Mesothelial cell of epicardium (in vitro differentiated cells): ENCODE data around the gene SPG21. TPM values are rescaled to one million over a fixed set of nuclear protein-coding genes. Genes with fewer than 3 reads are reported as not detected.

ENCODE experiments used
- DNase-seq, 2 experiments: peaks; one replicate each; pipeline ENCODE4 v3.0.0; 2021; ENCODE audit warnings: low spot score in 2 of 2; ENCODE audit not compliant: unreplicated experiment in 2 of 2
- H3K27ac Mint-ChIP-seq: 2 replicates; pipeline ENCODE4 v1.8.0; 2021; ENCODE audit warnings: mixed read lengths
- H3K27me3 Mint-ChIP-seq: 2 replicates; pipeline ENCODE4 v1.8.0; 2021; ENCODE audit warnings: low read depth, mixed read lengths
- H3K36me3 Mint-ChIP-seq: 2 replicates; pipeline ENCODE4 v1.8.0; 2021; ENCODE audit warnings: mixed read lengths
- H3K4me1 Mint-ChIP-seq: 2 replicates; pipeline ENCODE4 v1.8.0; 2021; ENCODE audit warnings: mixed read lengths
- H3K4me3 Mint-ChIP-seq: 2 replicates; pipeline ENCODE4 v1.8.0; 2021; ENCODE audit warnings: mild to moderate bottlenecking, moderate library complexity, mixed read lengths
- H3K9me3 Mint-ChIP-seq: 2 replicates; pipeline ENCODE4 v1.8.0; 2021; ENCODE audit warnings: mixed read lengths
- total RNA-seq: library from RNA; stranded (reverse); gene quantifications from 3 replicates; pipeline ENCODE4 v1.2.1, GENCODE V29; 2021
- TF ChIP-seq, protein P1 (sequence below): fragments of 200-600 bp; sonication (generic); IDR thresholded peaks from one replicate; pipeline ENCODE4 v1.5.0; 2021; ENCODE audit warnings: antibody characterized with exemption; ENCODE audit not compliant: unreplicated experiment

SPG21 gene
- total RNA-seq, 1 donor from 2014 or later, result 94.8 TPM

- Mint-ChIP-seq H3K4me3 (no peak overlapping the region), H3K4me1 (no peaks in the 10 kb centered on the region), H3K27me3 (no peaks in the 10 kb centered on the region), H3K9me3 (peaks cover 5% of the 10 kb centered on the region), H3K27ac (no peak overlapping the region), H3K36me3 (no peaks in the 10 kb centered on the region)
- DNase-seq, result peak in 1 of 2 experiments; percentile 37
- TF ChIP-seq, protein P1, sequence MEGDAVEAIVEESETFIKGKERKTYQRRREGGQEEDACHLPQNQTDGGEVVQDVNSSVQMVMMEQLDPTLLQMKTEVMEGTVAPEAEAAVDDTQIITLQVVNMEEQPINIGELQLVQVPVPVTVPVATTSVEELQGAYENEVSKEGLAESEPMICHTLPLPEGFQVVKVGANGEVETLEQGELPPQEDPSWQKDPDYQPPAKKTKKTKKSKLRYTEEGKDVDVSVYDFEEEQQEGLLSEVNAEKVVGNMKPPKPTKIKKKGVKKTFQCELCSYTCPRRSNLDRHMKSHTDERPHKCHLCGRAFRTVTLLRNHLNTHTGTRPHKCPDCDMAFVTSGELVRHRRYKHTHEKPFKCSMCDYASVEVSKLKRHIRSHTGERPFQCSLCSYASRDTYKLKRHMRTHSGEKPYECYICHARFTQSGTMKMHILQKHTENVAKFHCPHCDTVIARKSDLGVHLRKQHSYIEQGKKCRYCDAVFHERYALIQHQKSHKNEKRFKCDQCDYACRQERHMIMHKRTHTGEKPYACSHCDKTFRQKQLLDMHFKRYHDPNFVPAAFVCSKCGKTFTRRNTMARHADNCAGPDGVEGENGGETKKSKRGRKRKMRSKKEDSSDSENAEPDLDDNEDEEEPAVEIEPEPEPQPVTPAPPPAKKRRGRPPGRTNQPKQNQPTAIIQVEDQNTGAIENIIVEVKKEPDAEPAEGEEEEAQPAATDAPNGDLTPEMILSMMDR, result no peak
These were observed 58.8 kb downstream of the SPG21 start for GRCh38 chr15:64930778-64931371.

DNA sequence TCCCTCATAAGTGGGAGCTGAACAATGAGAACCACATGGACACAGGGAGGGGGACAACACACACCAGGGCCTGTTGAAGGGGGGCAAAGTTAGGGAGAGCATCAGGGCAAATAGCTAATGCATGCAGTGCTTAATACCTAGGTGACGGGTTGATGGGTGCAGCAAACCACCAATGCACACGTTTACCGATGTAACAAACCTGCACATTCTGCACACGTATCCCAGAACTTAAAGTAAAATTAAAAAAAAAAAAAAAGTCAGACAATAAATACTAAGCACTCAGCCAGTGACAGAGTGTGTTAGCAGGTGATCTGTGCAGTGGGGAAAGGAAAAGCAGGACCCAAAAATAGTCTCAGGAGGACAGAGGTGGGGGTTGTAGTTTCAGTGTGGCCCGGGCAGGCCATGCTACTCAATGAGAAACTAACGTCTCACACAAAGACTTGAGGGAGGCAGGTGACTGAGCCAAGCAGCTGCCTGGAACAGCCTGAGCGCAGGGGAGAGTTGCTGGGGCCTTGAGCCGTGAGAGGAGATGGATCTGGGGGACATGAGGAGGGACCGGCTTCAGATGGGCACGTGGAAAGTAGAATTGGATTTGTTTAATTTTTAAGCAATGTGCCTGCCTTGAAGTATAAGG lies 59.6 kb downstream of the SPG21 start:
- DNase-seq, result peak in 1 of 2 experiments; percentile 29
- H3K4me3 Mint-ChIP-seq, result no peak overlapping the region
- no peaks in the 10 kb centered on the region for H3K27me3 Mint-ChIP-seq
- H3K4me1 Mint-ChIP-seq, result no peaks in the 10 kb centered on the region
- no peaks in the 10 kb centered on the region for H3K36me3 Mint-ChIP-seq
- TF ChIP-seq, protein P1, result no peak
- no peak overlapping the region for H3K27ac Mint-ChIP-seq
- H3K9me3 Mint-ChIP-seq, result peaks cover 5% of the 10 kb centered on the region

DNA sequence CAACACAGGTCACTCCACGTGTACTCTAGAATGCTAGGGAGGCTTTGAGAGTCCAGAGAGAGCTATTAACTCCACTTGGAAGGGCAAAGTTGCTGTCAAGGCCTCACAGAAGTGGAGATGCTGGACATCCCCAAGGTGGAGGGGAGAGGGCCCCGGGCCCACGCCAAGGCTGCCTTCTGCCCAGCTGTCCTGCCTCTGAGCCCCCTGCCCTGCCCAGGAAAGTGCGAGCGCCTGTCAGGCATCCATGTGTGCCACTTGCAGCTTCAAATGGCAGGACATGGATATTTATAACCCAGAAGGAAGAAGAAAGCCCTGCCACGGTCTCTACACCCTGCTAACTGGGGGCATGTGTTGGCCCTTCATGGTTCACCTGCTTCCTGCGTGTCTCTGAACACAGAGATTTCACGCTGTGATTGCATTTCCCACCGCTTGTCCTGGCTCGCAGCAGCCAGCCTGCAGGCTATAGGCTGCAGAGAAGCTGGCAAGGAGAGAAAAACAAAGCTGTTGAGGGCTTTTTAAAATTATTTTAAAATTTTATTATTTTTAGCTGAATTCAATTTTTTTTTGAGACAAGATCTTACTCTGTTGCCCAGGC lies 61.0 kb downstream of the SPG21 start:
- H3K4me1 Mint-ChIP-seq, result no peaks in the 10 kb centered on the region
- no peaks in the 10 kb centered on the region for H3K27me3 Mint-ChIP-seq
- no peaks in the 10 kb centered on the region for H3K36me3 Mint-ChIP-seq
- H3K4me3 Mint-ChIP-seq, result no peak overlapping the region
- TF ChIP-seq, protein P1, result no peak
- no peak overlapping the region for H3K27ac Mint-ChIP-seq
- DNase-seq, result peak in 1 of 2 experiments; percentile 26
- peaks cover under 1% of the 10 kb centered on the region for H3K9me3 Mint-ChIP-seq

DNA sequence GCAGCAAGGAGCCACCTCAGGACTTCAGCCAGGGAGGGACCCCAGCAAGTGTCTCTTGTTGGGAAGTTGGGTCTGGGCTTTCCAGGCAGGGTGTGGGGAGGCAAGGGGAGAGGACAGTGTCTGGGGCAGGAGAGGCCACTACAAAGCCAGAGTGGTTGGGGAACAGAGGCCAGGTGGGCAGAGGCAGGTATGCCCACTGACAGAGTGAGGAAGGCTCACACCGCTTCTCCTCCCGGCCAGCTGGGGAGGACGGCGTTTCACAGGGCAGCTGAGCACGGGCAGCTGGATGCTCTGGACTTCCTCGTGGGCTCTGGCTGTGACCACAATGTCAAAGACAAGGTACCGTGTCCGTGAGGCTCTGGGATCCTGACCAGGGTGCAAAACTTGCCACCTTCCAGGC lies 63.1 kb downstream of the SPG21 start:
- H3K27me3 Mint-ChIP-seq, result no peaks in the 10 kb centered on the region
- no peaks in the 10 kb centered on the region for H3K36me3 Mint-ChIP-seq
- H3K4me1 Mint-ChIP-seq, result no peaks in the 10 kb centered on the region
- no peaks in the 10 kb centered on the region for H3K9me3 Mint-ChIP-seq
- no peak overlapping the region for H3K4me3 Mint-ChIP-seq
- DNase-seq, result no peak
- H3K27ac Mint-ChIP-seq, result no peak overlapping the region
- TF ChIP-seq, protein P1, result no peak

DNA sequence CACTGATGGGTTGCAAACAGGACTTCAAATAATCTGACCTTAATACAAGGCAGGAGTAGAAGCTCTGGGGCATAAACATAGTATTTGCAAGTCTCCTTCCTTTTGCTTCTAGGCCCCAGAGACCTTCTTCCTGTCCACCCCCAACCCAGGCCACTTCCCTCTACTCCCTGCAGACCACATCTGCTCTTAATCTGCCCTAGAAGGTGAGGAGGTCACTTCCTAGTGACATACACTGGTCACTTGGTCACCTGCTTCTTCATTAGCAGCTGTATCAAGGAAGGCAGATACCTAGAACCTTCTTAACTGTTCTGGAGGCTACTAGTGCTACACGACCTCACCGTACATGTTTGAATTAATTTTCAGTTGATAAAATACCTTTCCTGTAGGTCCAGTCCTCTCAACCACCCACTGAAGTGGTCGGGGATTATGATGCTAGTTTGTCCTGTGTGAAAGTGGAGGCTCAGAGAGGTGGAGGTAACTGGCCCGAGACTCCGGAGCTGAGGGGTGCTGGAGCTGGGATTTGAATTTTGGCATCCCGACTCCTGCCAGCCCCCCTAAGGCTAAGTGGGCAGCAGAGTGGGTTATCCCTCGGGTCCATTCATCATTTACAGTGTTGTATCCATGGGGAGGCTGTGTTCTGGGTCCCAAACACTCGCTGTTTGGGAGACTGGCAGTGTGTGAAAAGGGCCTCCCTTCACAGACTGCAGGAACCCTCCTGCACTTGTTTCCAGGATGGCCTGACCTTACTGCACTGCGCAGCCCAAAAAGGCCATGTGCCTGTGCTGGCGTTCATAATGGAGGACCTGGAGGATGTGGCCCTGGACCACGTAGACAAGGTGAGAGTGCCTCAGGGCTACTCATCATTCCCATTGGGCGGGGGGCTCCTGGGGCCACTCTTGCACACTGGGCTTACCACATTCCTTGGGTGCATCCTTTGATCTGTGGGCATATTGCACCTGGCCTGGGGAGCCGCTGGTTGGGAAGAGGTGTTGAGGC lies 64.1 kb downstream of the SPG21 start:
- no peaks in the 10 kb centered on the region for H3K4me1 Mint-ChIP-seq
- DNase-seq, result no peak
- TF ChIP-seq, protein P1, result no peak
- H3K36me3 Mint-ChIP-seq, result no peaks in the 10 kb centered on the region
- H3K27ac Mint-ChIP-seq, result no peak overlapping the region
- no peak overlapping the region for H3K4me3 Mint-ChIP-seq
- H3K9me3 Mint-ChIP-seq, result no peaks in the 10 kb centered on the region
- no peaks in the 10 kb centered on the region for H3K27me3 Mint-ChIP-seq
